Activated T-helper 17 cell treated with anti-CD3 and anti-CD28 coated beads, Interleukin-2, amount 50 U/mL, for 72 hours (primary cell): ENCODE measurements around the gene IGFALS. TPM values are rescaled to one million over a fixed set of nuclear protein-coding genes. Genes with fewer than 3 reads are reported as not detected.
A peak's percentile ranks its signal among the peaks of the same experiment; 100 is the strongest.

Source experiments
- ATAC-seq: fragments of 150-1000 bp; cut with Tn5 transposase; replicated peaks from 2 replicates; pipeline ENCODE4 v1.10.0; 2021; ENCODE audit warnings: mild to moderate bottlenecking, moderate library complexity
- H3K27ac Mint-ChIP-seq: one replicate; pipeline ENCODE4 v1.8.0; 2022; ENCODE audit warnings: mixed read lengths
- H3K27me3 Mint-ChIP-seq: one replicate; pipeline ENCODE4 v1.8.0; 2022; ENCODE audit warnings: mixed read lengths
- H3K36me3 Mint-ChIP-seq: one replicate; pipeline ENCODE4 v1.8.0; 2022; ENCODE audit warnings: low read depth, mild to moderate bottlenecking, mixed read lengths
- H3K4me1 Mint-ChIP-seq: one replicate; pipeline ENCODE4 v1.8.0; 2022; ENCODE audit warnings: mixed read lengths
- H3K4me3 Mint-ChIP-seq: one replicate; pipeline ENCODE4 v1.8.0; 2022; ENCODE audit warnings: mild to moderate bottlenecking, mixed read lengths
- H3K9me3 Mint-ChIP-seq: one replicate; pipeline ENCODE4 v1.8.0; 2022; ENCODE audit warnings: mixed read lengths
- total RNA-seq, 2 donors: library from RNA; stranded (reverse); gene quantifications; one replicate each; pipeline ENCODE4 v1.2.3, GENCODE V29; 2022

The IGFALS gene
- under 1 TPM; 0.13 to 0.15 TPM for total RNA-seq

DNA sequence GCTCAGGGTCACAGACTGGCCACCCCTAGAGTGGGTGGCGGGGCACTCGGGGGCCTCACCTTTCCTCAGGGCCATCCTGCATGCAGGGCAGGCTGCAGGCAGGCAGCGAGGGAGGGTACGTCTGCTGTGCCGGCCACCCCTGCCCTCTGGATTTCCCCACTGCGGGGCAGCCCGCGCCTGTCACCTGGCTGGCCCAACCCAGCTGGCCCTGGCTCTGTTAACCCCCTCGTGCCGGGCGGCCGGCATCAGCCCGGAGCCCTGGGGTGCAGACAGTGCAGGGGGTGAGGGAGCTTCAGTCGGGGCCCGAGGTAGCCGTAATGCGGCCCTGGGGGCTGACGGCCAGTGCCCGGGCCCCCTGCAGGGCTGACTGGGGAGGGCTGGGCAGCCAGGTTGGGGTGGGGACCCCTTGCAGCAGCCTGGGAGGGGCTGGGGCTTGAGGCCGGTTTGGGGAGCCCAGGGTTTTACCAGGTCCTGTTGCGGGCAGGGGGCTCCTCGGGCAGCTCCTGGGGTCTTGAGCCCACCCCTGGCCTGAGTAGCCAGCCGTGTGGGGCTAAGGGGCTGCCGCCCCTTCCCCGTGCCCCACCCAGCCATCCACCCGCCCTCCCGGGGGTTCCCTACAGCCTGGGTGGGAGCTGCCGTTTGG is at the start of gene IGFALS:
Gene IGFALS, minus strand, starts transcription at position 128 of the 643 bp plus-strand sequence. Its CDS starts 53 bp downstream, at position 75.
- peaks cover 3% of the 10 kb centered on the region for H3K4me1 Mint-ChIP-seq
- H3K9me3 Mint-ChIP-seq: no peaks in the 10 kb centered on the region
- no peak within 1 kb of the TSS for H3K4me3 Mint-ChIP-seq
- ATAC-seq: no peak
- H3K27me3 Mint-ChIP-seq: no peaks in the 10 kb centered on the region
- H3K27ac Mint-ChIP-seq: no peak within 1 kb of the TSS
- H3K36me3 Mint-ChIP-seq: peaks cover 6% of the 10 kb centered on the region

DNA sequence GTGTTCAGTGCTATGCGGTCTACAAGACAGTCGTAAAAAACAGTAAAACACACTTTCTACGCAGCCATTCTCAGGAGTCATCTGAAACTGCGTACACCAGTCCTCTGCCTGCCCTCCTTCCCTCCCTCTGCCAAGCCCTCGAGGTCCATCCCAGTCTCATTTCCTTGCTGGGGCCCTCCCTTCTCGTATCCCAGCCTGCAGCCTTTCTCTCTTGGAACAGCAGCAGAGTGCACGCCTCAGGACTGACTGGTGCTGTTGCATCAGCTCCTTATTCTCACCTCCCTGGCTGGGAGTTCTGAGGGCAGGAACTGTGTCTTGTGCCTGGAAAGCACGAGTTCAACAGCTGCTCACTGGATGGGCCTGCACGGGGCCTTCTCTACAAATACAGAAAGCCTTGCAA is 46.0 kb upstream of the IGFALS start:
- no peaks in the 10 kb centered on the region for H3K27me3 Mint-ChIP-seq
- no peaks in the 10 kb centered on the region for H3K4me1 Mint-ChIP-seq
- H3K27ac Mint-ChIP-seq: no peak overlapping the region
- H3K9me3 Mint-ChIP-seq: no peaks in the 10 kb centered on the region
- ATAC-seq: no peak
- H3K36me3 Mint-ChIP-seq: no peaks in the 10 kb centered on the region
- no peak overlapping the region for H3K4me3 Mint-ChIP-seq

DNA sequence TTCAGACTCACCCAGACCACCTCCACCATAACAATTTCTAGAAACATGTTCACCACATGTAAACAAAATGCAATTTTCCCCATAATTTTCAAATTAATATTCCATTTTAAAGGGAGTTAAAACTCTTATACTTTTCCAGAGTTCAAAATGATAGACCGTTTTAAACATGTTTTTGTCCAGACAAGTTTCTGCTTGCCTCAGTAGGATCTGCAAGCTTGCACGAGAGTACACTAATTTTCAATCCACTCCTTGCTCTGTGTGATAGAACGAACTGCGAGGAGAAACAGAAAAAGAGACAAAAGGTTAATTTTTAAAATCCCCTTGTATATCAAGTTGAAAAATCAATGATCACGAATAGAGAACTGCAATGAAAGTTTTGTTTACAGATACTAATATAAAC is 40.6 kb upstream of the IGFALS start:
- Mint-ChIP-seq H3K27me3 (no peaks in the 10 kb centered on the region), H3K27ac (no peak overlapping the region), H3K36me3 (peaks cover 13% of the 10 kb centered on the region), H3K9me3 (no peaks in the 10 kb centered on the region), H3K4me3 (no peak overlapping the region), H3K4me1 (peaks cover 4% of the 10 kb centered on the region)
- no peak for ATAC-seq

DNA sequence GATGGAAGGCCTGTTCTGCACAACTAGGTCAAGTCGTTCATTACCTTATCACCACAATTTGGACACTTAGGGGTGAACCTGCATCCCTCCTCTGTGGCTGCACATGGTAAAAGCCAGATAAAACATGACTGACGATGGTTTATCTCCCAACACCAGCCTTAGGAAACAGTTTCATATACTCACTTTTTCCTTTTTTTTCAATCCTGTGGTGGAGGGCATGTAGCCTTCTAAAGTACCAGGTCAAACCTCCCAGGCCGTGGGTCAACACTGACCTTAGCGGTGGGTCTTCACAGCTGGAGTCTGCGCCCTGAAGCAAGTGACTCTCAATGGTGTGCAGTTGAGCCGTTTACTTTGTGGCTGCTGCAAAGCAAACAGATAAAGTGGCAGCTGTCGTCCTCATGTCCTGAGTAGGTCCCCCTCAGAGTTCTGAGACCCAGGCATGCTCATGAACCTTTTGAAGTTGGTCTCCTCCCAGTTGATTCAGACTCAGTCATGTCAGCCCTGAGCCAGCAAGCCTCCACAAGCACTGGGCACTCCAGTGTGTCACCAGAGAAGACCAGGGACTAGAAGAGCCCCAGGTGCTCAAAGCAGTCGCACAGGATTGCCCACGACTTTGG is 39.4 kb upstream of the IGFALS start:
- no peak for ATAC-seq
- peaks cover 6% of the 10 kb centered on the region for H3K4me1 Mint-ChIP-seq
- no peak overlapping the region for H3K4me3 Mint-ChIP-seq
- no peaks in the 10 kb centered on the region for H3K27me3 Mint-ChIP-seq
- peaks cover 13% of the 10 kb centered on the region for H3K36me3 Mint-ChIP-seq
- H3K9me3 Mint-ChIP-seq: no peaks in the 10 kb centered on the region
- peak overlapping the region; percentile 71 for H3K27ac Mint-ChIP-seq

DNA sequence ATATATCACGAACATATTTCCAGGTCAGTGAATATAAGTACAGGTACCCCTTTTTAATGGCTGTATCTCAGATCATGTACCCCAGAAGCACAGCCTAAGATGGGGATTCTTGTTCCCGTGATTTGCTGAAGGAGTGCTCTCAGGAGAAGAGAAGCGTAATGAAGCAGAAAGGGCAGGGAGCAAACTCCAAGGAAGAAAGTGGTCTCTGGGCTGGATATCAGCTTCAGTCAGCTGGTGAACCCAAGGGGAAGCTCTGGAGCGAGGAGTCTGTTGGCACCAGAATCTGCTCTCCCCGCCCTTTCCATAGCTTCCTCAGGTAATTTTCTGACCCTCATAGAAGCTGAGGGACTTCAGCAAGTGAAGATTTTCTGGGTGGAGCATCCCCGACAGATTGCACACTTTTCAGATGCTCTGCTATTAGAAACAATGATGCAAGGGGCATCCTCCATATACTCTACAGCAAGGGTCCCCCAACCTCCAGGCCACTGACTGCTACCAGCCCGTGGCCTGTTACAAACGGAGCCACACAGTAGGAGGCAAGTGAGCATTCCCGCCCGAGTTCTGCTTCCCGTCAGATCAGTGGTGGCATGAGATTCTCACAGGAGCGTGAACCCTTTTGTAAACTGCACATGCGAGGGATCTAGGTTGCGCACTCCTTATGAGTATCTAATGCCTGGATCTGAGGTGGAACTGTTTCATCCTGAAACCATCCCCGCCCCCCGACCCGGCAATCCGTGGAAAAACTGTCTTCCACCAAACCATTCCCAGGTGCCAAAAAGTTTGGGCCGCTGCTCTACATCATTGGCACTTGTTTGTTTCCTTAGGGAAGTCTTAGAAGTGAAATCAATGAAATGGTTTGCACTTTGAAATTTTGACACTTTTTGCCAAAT is 37.9 kb upstream of the IGFALS start:
- Mint-ChIP-seq H3K36me3 (peaks cover 26% of the 10 kb centered on the region), H3K27me3 (no peaks in the 10 kb centered on the region), H3K27ac (no peak overlapping the region), H3K4me1 (peaks cover 9% of the 10 kb centered on the region), H3K4me3 (no peak overlapping the region), H3K9me3 (no peaks in the 10 kb centered on the region)
- no peak for ATAC-seq

DNA sequence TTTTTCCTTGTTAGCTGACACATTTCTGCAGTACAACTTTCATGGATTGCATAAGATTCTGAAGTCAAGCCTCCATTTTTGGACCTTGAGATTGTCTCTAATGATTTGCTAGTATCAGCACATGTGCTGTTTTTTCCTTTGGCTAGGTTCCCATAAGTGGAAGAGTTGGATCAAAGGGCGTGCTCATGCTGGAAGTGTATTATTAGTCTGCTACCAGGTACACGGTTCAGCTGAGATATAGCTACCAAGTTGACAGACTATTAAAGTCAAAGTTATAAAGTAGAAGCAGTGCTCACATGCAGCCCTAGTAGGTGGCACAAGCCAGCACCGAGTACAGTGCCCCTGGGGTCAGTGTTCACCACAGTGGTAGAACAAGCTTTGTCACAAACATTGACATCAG is 36.7 kb upstream of the IGFALS start:
- Mint-ChIP-seq H3K4me1 (peaks cover 9% of the 10 kb centered on the region), H3K27me3 (no peaks in the 10 kb centered on the region), H3K27ac (no peak overlapping the region), H3K4me3 (no peak overlapping the region), H3K9me3 (no peaks in the 10 kb centered on the region), H3K36me3 (peaks cover 26% of the 10 kb centered on the region)
- ATAC-seq: no peak

DNA sequence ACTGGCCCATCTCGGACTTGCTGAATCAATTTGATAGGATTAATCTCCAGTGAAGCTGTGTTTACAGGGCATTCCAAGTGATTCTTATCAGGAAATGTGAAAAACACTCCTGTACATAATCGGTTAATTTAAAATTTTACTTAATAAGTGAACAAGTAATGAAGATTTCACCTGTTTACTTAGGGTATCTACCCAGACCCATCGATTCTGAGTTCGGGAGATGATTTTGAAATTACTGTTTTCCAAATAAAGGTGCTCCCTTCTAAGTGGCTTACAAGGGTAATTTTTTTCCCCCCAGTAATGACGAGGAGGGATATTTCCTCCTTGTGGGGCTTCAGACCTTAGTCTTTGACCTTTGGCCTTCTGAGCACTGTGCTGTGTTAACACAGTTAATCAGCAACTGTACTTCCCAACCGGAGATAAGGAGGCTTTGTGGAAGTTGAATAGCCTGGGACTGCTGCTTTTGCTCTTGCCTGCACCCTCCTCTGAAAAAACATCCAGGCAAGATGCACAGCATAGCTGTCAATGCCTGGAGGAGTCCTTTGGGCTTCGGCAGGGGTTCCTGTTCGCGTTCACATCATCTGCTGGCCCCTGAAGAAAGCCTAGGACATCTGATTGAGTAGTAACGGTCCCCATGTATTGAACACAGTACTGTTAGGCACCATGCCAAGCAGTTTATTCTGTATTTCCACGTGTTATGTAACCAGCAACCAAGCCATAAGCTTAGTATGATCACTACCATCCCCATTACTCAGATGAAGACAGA is 35.3 kb upstream of the IGFALS start:
- H3K9me3 Mint-ChIP-seq: no peaks in the 10 kb centered on the region
- H3K27me3 Mint-ChIP-seq: no peaks in the 10 kb centered on the region
- ATAC-seq: no peak
- peaks cover 26% of the 10 kb centered on the region for H3K36me3 Mint-ChIP-seq
- peaks cover 14% of the 10 kb centered on the region for H3K4me1 Mint-ChIP-seq
- H3K27ac Mint-ChIP-seq: peak overlapping the region; percentile 30
- H3K4me3 Mint-ChIP-seq: peak overlapping the region; percentile 99

DNA sequence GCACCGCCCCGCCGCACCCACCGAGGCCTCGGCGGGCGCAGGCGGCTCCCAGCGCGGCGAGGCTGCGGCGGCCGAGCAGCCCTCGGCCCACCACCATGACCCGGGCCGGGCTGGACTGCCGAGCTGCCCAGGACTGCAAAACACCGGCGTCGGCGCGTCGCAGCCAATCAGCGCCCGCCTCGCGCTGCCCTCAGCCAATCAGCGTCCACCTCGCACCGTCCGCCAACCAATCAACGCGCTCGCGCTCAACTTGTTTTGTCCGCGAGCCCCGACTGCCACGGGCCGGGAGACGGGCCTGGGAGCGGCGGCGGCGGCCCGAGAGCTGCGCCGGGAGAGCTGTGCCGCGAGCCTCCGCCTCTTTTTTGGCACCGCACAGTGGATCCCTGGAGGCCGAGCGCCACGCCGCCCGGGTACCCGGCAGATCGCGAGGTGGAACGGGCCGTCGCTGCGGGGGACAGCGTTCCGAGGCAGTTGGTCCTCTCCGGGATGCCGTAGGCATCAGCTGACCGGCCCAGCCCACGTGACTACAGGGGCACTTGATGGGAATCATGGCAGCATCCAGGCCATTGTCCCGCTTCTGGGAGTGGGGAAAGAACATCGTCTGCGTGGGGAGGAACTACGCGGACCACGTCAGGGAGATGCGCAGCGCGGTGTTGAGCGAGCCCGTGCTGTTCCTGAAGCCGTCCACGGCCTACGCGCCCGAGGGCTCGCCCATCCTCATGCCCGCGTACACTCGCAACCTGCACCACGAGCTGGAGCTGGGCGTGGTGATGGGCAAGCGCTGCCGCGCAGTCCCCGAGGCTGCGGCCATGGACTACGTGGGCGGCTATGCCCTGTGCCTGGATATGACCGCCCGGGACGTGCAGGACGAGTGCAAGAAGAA is 33.4 kb upstream of the IGFALS start, which contains the start of the genes FAHD1 and HAGH:
Gene FAHD1, plus strand, starts transcription at position 516 of the 883 bp plus-strand sequence. Its CDS starts 33 bp downstream, at position 549.
Gene HAGH, minus strand, starts transcription at position 135 of the 883 bp plus-strand sequence. Its CDS starts 38 bp downstream, at position 97.
- H3K27me3 Mint-ChIP-seq: no peaks in the 10 kb centered on the region
- ATAC-seq: peak; percentile 89
- H3K9me3 Mint-ChIP-seq: no peaks in the 10 kb centered on the region
- peak within 1 kb of the TSS; percentile 96 for H3K27ac Mint-ChIP-seq
- H3K36me3 Mint-ChIP-seq: peaks cover 21% of the 10 kb centered on the region
- peak within 1 kb of the TSS; percentile 99 for H3K4me3 Mint-ChIP-seq
- H3K4me1 Mint-ChIP-seq: peaks cover 14% of the 10 kb centered on the region

DNA sequence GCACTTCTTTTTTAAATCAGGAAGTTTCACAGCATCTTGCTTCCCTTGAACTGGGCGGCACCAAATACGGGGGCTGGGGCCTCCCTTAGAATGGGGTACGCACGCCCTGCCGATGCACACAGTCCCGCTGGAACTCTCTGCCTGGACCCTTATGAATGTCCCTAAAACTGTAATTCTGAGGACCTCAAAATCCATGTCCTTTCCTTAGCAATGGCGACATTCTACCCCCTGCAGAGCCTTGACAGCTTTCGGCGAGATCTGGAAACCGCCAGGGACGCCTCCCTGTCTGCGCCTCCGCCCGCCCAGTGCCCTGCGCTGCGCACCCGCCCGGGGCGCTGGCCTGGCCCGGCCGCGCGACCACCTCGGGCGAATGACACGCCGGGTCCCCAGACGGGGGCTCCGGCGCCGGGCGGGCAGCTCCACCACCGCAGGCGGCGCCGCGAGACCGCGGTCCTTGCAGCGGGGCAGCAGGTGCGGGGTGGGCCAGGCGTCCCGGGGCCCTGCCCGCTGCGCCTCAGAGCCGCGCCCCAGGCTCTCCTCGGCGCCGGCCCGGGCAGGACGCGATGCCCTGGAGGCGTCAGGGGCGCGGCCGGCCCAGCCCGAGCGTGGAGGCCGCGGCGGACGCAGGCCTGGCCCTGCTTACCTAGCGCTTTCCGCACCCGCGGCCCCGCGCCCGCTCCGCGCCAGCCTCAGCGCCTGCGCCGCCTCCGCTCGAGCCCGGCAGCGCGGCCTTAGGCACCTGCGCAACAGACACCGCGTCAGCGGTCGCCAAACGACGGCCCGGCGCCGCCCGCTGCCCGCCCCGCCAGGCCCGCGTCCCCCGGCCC is 32.6 kb upstream of the IGFALS start:
- Mint-ChIP-seq H3K9me3 (no peaks in the 10 kb centered on the region), H3K4me3 (peak overlapping the region; percentile 99), H3K4me1 (peaks cover 14% of the 10 kb centered on the region), H3K27ac (peak overlapping the region; percentile 15), H3K36me3 (peaks cover 21% of the 10 kb centered on the region), H3K27me3 (no peaks in the 10 kb centered on the region)
- ATAC-seq: peak; percentile 76

DNA sequence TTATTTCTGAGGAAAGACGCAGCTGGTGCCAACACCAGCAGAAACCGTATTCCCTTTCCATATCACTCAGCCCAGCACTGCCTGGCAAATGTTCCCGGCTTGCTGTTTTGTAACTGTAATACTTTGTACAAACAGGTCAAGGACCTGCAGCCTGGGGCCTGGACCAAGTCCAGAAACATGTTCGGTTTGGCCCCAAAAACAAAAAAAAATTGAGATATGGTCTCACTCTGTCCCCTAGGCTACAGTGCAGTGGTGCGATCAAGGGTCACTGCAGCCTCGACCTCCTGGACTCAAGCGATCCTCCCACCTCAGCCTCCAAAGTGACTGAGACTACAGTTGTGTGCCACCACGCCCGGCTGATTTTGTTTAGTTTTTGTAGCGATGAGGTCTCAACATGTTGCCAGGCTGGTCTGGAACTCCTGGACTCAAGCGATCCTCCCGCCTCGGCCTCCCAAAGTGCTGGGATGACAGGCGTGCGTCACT is 31.9 kb upstream of the IGFALS start:
- Mint-ChIP-seq H3K27ac (peak overlapping the region; percentile 15), H3K4me1 (peaks cover 14% of the 10 kb centered on the region), H3K4me3 (peak overlapping the region; percentile 75), H3K36me3 (peaks cover 21% of the 10 kb centered on the region), H3K9me3 (no peaks in the 10 kb centered on the region), H3K27me3 (no peaks in the 10 kb centered on the region)
- ATAC-seq: no peak

DNA sequence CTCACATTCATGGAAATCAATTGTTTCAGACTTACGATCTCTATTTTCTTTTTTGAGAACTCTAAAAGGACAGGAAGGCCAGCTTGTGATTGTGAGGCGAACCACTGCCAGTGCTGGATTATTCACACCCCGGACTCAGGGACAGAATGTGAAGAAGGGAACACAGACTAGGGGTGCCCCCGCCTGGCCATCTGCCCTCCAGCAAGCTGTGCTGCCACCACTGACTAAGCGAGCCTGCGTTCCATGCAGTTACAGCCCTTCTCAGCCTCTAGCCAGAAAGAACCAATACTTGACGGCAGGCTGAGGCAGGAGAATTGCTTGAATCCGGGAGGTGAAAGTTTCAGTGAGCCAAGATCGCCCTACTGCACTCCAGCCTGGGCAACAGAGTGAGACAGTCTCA is 30.3 kb upstream of the IGFALS start:
- no peaks in the 10 kb centered on the region for H3K9me3 Mint-ChIP-seq
- no peaks in the 10 kb centered on the region for H3K27me3 Mint-ChIP-seq
- peaks cover 17% of the 10 kb centered on the region for H3K36me3 Mint-ChIP-seq
- peak overlapping the region; percentile 67 for H3K27ac Mint-ChIP-seq
- H3K4me3 Mint-ChIP-seq: peak overlapping the region; percentile 47
- ATAC-seq: no peak
- H3K4me1 Mint-ChIP-seq: peaks cover 8% of the 10 kb centered on the region

DNA sequence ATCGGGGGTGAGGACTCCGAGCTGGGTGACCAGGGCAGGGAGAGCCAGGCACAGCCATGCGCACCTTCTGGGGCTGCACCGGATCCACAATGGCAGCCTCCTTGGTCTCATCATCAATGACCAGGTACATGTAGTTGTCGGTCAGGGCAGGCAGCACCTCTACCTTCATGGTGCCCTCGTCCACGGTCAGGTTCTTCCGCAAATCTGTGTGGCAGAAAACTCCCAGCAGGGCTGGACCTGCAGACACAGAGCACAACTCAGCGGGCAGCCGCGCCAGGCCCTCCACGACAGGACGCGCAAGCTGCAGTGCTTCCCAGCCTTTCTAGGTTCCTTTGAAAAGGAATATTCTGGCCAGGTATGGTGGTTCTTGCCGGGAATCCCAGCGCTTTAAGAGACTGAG is 29.3 kb upstream of the IGFALS start:
- Mint-ChIP-seq H3K27me3 (no peaks in the 10 kb centered on the region), H3K36me3 (peaks cover 17% of the 10 kb centered on the region), H3K27ac (no peak overlapping the region), H3K4me3 (no peak overlapping the region), H3K9me3 (no peaks in the 10 kb centered on the region), H3K4me1 (peaks cover 8% of the 10 kb centered on the region)
- ATAC-seq: no peak
